GM18951 (cell line): Measurements from ENCODE around the gene CFAP126.
A peak's percentile ranks its signal among the peaks of the same experiment; 100 is the strongest.
"Not testable (repeated sequence)": the region's sequence is repeated elsewhere in the genome, so short reads cannot be mapped to it uniquely, and the experiment has no call there.

ENCODE experiments used
- POLR2A ChIP-seq: IDR thresholded peaks from 4 replicates; pipeline ENCODE4 v1.6.1; 2011; ENCODE audit warnings: mild to moderate bottlenecking; ENCODE audit not compliant: insufficient read length, insufficient read depth; ENCODE audit errors: extremely low read depth
- in situ Hi-C: fragments of 300-500 bp; cut with MboI; formaldehyde crosslinking; loops from one replicate; pipeline ENCODE4 v1.12.0; 2022; ENCODE audit warnings: low sequenced_read_pairs, mixed read lengths, inconsistent platforms; ENCODE audit not compliant: unreplicated experiment

The CFAP126 gene, protein sequence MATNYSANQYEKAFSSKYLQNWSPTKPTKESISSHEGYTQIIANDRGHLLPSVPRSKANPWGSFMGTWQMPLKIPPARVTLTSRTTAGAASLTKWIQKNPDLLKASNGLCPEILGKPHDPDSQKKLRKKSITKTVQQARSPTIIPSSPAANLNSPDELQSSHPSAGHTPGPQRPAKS

DNA sequence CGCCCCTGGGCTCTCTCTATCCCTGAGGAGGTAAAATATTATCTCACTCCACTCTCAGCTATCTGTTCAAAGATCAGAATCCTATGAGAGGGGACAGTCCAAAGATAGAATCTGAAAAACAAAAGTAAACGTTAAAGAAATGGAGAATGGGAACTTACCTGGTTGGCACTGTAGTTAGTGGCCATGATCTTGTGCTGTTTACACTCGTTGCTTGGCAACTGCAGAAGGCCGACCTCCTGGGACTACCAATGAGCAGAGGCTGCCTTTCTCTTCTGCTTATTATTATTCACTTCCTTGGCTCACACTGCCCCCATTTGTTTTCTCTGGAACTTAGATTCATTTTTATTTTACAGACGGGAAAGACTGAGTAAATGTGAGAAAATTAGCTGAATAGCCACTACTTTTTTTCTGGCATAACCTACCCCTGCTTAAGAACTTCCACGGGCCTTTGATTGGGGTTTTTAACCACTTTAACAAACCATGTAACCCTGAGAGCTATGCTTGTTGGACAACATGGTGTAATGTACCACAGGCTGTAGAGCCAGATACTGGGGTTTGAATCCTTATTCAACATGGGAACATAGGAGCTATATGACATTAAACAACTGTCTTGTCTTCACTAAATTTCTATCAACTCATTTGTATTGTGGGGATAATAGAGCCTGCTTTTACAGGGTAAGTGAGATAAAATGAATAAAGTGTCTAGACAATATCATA lies at the start of gene CFAP126:
TSS of gene CFAP126 (minus strand) at position 193 of the 717 bp plus-strand sequence. CDS start at position 185, 8 bp downstream.
- TF ChIP-seq POLR2A, result no peak
- in situ Hi-C loops, result no loop called here

DNA sequence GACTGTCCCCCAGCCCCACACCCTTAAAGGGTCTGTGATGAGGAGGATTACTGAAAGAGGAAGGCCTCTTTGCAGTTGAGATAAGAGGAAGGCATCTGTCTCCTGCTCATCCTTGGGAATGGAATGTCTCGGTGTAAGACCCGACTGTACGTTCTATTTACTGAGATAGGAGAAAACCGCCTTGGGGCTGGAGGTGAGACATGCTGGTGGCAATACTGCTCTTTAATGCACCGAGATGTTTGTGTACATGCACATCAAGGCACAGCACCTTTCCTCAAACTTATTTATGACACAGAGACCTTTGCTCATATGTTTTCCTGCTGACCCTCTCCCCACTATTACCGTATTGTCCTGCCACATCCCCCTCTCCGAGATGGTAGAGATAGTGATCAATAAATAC lies 45.4 kb upstream of the CFAP126 start:
- in situ Hi-C loops, result not testable (repeated sequence)

DNA sequence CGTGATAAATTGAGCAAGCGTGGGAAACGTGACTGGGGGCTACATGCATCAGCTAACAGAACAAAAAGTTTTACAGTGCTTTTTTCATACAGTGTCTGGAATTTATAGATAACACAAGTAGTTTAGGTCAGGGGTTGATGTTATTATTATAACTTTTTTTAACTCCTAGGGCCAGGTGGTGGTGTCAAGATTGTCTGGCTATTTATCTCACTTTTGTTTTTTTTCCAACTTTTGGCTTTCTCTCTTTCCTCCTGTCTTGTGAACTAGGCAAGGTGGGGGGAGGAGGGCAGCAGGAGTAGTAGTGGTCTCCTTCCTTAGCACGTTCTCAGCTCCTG lies 42.9 kb upstream of the CFAP126 start:
- in situ Hi-C loops, result not testable (repeated sequence)

DNA sequence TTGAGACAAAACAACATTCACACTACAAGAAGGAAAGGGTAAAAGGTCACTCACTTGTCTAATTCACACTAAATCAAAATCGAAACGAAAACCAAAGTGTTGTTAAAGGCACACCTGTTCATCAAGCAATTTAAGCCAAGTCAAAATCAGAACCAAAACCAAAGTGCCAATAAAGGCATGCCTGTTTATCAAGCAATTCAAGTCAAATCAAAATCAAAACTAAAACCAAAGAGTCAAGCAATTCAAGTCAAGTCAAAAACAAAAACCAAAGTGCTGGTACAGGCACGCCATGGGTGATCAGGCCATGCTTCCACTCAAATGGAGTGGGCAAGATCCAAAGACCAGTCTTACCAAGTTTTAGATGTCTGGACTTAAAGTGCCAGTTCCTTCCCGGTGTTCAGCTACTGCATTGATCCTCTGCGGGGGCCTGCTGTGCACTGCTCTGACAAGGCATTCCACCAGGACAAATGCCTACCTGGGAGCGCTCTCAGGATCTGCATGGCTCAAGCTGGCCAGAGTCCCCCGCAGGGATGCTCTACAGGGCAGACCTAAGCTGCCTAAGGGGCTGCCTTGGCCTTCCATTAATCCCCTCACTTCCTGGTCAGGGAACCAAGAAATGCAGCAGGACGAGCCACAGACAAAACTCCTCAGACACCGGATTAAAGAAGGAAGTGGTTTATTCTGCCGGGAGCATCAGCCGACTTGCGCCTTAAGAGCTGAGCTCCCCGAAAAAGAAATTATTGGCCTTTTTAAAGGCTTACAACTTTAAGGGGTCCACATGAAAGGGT lies 42.4 kb upstream of the CFAP126 start:
- in situ Hi-C loops, result not testable (repeated sequence)

DNA sequence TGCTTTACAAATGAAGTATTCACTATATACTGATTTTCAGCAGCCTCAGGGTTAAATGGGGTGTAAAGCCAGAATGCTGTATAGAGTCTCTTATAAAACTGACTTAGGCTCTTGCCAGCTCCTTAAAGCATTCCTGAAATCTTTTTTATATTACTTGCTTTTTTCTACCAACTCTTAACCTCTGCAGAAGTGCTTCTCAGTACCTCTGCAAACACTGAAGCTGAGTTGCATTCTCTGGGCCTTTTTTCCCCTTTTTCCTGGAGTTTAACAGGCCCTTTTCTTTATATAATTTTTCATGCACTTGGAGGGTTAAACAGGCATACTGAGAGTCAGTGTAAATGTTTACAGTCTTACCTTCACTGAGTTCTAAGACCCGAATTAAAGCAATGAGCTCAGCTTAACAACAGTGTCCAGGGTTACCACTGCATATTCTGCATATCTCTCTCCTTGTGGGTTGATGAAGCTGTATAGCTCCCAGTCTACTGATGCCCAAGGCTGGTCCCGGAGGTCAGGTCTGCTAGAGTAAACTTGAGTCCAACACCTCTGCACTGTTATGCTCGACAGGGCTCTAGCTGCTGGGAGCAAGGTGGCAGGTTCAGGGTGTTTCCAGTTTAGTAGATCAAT lies 40.9 kb upstream of the CFAP126 start:
- no peak for TF ChIP-seq POLR2A
- in situ Hi-C loops, result no loop called here

DNA sequence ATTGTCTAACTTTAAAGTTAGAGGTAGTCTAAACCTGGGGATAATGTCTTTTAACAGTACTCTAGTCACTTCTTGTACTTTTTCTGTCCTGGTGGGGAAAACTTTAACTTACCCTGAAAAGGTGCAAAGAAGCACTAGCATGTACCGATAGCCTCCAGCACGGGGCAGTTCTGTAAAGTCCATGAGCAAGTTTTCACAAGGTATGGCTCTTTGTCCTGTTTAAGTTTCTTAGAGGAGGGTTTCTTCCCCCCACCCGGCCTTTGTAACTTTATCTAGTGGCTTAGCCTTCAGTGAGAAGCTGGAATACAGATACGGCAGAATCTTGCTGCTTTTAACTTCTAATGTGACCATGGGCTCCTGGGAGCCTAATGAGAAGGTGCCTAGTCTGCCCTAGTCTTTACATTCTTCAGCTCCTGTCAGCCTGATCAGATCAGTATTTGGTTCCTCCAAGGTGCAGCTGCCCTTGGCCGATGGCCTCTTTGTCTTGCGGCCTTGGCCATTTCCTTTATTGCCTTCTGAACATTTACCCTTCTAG lies 39.8 kb upstream of the CFAP126 start:
- in situ Hi-C loops, result no loop called here
- TF ChIP-seq POLR2A, result no peak

DNA sequence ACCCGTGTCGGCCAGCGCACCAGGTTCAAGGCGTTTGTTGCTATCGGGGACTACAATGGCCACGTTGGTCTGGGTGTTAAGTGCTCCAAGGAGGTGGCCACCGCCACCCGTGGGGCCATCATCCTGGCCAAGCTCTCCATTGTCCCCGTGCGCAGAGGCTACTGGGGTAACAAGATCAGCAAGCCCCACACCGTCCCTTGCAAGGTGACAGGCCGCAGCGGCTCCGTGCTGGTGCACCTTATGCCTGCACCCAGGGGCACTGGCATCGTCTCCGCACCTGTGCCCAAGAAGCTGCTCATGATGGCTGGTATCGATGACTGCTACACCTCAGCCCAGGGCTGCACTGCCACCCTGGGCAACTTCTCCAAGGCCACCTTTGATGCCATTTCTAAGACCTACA lies 38.9 kb upstream of the CFAP126 start:
- in situ Hi-C loops, result not testable (repeated sequence)

DNA sequence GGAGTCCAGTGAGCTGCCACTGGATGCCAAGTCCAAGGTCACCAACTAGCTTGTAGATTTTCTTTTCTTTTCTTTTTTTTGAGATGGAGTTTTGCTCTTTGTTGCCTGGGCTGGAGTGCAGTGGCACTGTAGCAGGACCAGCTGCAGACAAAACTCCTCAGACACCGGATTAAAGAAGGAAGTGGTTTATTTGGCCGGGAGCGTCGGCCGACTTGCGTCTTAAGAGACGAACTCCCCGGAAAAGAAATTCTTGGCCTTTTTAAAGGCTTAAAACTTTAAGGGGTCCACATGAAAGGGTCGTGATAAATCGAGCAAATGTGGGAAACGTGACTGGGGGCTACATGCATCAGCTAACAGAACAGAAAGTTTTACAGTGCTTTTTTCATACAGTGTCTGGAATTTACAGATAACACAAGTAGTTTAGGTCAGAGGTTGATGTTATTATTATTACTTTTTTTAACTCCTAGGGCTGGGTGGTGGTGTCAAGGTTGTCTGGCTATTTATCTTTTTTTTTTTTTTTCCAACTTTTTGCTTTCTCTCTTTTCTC lies 36.4 kb upstream of the CFAP126 start:
- TF ChIP-seq POLR2A, result no peak
- in situ Hi-C loops, result no loop called here

DNA sequence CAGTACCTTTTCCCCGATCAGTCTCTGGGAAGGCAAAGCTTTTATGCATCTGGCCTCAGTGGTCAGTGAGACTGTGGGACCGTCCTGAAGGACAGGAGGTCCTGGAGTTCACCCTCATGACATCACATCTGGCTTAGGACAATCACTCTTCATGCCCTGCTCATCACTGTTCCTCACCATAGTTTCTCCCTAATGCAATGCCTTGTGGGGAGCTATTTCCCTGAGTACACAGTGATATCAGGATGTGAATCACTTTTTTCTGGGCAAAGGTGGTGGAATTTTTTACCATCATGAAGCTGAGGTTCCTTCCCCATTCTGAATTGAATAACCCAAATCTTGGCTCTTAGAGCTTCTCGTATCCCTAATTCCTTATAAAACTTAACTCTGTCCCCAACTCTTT lies 34.8 kb upstream of the CFAP126 start:
- in situ Hi-C loops, result no loop called here
- no peak for TF ChIP-seq POLR2A

DNA sequence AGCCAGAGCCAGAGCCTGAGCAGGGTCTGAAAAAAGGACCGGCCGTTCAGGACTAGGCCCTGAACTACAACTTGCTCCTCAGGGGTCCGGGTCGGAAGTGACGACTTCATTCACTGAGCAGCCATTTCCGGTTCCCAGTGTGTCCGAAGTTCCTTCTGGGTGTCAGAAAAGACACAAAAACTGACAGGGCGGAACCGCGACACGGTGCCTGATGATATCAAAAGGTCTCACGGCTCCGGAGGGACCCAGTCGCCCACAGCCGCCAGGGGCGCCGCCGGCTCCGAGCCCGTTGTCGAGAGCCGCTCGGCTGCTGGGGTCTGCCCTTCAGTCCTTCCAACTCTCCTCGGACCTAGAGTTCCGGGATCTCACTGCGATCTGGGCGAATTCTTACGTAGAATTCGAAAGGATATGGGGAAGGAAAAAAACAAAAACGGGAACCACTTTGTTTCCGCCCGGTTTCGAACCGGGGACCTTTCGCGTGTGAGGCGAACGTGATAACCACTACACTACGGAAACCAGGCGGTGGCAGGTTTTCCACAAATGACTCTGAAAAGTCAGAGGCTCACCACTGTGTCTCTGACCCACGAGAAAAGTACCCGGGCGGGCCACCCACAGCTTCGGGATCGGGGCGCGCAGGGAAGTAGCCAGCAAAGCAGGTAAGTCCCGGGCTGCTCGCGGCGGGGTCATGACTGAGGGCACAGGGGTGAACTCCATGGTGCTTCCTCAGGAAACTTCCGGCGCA lies 31.8 kb upstream of the CFAP126 start:
- peak; percentile 79 for TF ChIP-seq POLR2A
- in situ Hi-C loops, result no loop called here

DNA sequence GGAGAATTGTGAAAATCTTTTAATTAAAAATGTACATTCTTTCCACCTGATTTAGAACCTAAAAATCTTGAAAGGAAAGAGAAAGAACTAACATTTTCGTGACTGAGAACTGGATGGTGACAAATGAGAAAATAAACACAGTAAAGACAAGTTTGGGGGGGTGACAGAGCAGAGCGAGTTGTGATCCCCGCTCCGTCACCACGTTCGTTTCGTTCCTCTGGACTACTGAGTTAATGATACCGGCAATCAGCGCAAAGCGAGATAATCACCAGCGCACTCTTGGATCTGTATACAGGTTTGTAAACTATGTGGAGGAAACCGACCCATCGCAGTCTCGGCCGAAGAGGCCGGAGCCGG lies 31.2 kb upstream of the CFAP126 start:
- TF ChIP-seq POLR2A, result no peak
- in situ Hi-C loops, result no loop called here

DNA sequence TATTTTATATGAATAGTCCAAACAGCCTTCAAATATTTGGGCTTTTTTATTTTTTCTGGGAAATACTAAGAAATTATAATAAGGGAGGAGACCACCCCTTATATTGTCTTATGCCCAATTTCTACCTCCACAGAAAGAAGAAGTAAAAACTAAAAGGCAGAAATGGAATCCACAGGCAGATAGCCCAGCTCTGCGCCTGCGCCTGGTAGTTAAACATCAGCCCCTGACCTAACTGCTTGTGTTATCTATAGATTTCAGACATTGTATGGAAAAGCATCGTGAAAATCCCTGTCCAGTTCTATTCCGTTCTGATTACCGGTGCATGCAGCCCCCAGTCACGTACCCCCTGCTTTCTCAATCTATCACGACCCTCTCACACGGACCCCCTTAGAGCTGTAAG lies 29.4 kb upstream of the CFAP126 start:
- in situ Hi-C loops, result not testable (repeated sequence)

DNA sequence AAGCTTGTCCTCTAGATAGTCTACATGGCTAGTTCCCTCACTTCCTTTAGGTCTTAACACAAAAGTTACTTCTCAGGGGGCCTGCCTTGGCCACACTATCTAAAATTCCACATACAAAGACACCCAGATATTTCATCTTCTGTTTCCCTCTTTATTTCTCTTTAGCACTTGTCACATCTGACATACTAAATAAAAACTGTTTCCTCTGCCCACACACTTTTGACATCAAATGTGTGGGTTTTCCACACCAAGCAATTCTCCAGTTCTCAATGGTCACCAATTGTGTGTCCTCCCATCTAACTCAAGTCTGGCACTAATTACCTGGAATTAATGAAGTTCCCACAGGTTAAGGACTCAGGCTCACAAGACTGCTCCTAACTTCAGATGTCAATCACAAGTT lies 25.5 kb upstream of the CFAP126 start:
- in situ Hi-C loops, result no loop called here
- no peak for TF ChIP-seq POLR2A

DNA sequence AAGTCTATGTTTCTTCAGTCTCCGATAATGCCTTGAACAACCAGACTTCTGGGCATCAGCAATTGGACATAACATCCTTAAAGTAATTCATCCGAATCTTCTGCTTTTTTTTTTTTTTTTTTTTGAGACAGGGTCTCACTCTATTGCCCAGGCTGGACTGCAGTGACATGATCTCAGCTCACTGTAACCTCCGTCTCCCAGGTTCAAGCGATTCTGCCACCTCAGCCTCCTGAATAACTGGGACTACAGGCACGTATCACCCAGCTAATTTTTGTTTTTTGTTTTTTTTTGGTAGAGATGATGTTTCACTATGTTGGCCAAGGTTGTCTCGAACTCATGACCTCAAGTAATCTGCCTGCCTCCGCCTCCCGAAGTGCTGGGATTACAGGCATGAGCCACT lies 23.9 kb upstream of the CFAP126 start:
- TF ChIP-seq POLR2A, result no peak
- in situ Hi-C loops, result no loop called here

DNA sequence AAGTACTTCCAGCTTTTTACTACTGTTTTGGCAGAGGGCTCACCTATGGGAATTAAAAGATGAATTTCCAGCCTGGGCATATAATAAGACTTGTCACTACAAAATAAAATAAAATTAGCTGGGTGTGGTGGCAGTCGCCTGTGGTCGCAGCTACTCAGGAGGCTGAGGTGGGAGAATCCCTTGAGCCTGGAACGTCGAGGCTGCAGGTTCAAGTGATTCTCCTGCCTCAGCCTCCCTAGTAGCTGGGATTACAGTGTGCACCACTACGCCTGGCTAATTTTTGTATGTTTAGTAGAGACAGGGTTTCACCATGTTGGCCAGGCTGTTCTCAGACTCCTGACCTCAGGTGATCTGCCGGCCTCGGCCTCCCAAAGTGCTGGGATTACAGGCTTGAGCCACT lies 23.5 kb upstream of the CFAP126 start:
- in situ Hi-C loops, result not testable (repeated sequence)
